ENCODE data around the gene FOXK1.

Gene FOXK1

GRCh38 chr7:4702961-4703512 is 20.9 kb downstream of the FOXK1 start:
- Histone ChIP-seq H3K4me3 (ENCODE audit: severe bottlenecking) (no peak overlapping the region), H3K27ac (ENCODE audit: poor library complexity, severe bottlenecking) (no peak overlapping the region), H3K36me3 (ENCODE audit: low read depth) (0 out of 2 replicates have a peak, but pooled peaks cover 4% of the 10 kb centered on the region), H3K4me1 (ENCODE audit: insufficient read depth, poor library complexity, severe bottlenecking) (no peaks in the 10 kb centered on the region), H3K27me3 (ENCODE audit: insufficient read depth, poor library complexity, severe bottlenecking) (no peaks in the 10 kb centered on the region), H3K9me3 (ENCODE audit: severe bottlenecking) (no peaks in the 10 kb centered on the region)
- ATAC-seq (ENCODE audit: low read depth) (no peak), DNase-seq (ENCODE audit: low spot score) (no peak)
- TF ChIP-seq CTCF (IDR thresholded peaks at IDR 0.05; ENCODE audit: poor library complexity, severe bottlenecking): no peak

GRCh38 chr7:4703532-4703931 is 21.4 kb downstream of the FOXK1 start:
- H3K4me1 ChIP-seq (ENCODE audit: insufficient read depth, poor library complexity, severe bottlenecking): no peaks in the 10 kb centered on the region
- 0 out of 2 replicates have a peak, but pooled peaks cover 4% of the 10 kb centered on the region for H3K36me3 ChIP-seq (ENCODE audit: low read depth)
- no peak overlapping the region for H3K4me3 ChIP-seq (ENCODE audit: severe bottlenecking)
- TF ChIP-seq CTCF (IDR thresholded peaks at IDR 0.05; ENCODE audit: poor library complexity, severe bottlenecking): no peak
- DNase-seq (ENCODE audit: low spot score) (no peak), ATAC-seq (ENCODE audit: low read depth) (no peak)
- no peak overlapping the region for H3K27ac ChIP-seq (ENCODE audit: poor library complexity, severe bottlenecking)
- no peaks in the 10 kb centered on the region for H3K9me3 ChIP-seq (ENCODE audit: severe bottlenecking)
- H3K27me3 ChIP-seq (ENCODE audit: insufficient read depth, poor library complexity, severe bottlenecking): no peaks in the 10 kb centered on the region

GRCh38 chr7:4706384-4707216 is 24.5 kb downstream of the FOXK1 start:
- Histone ChIP-seq H3K9me3 (ENCODE audit: severe bottlenecking) (no peaks in the 10 kb centered on the region), H3K27me3 (ENCODE audit: insufficient read depth, poor library complexity, severe bottlenecking) (no peaks in the 10 kb centered on the region), H3K4me1 (ENCODE audit: insufficient read depth, poor library complexity, severe bottlenecking) (no peaks in the 10 kb centered on the region), H3K27ac (ENCODE audit: poor library complexity, severe bottlenecking) (no peak overlapping the region), H3K4me3 (ENCODE audit: severe bottlenecking) (no peak overlapping the region), H3K36me3 (ENCODE audit: low read depth) (0 out of 2 replicates have a peak, but pooled peaks cover 3% of the 10 kb centered on the region)
- no peak for TF ChIP-seq CTCF (IDR thresholded peaks at IDR 0.05; ENCODE audit: poor library complexity, severe bottlenecking)
- no peak for ATAC-seq (ENCODE audit: low read depth)
- DNase-seq (ENCODE audit: low spot score): no peak

GRCh38 chr7:4707217-4707741 is 25.2 kb downstream of the FOXK1 start:
- Histone ChIP-seq H3K27ac (ENCODE audit: poor library complexity, severe bottlenecking) (no peak overlapping the region), H3K4me3 (ENCODE audit: severe bottlenecking) (no peak overlapping the region), H3K9me3 (ENCODE audit: severe bottlenecking) (no peaks in the 10 kb centered on the region), H3K27me3 (ENCODE audit: insufficient read depth, poor library complexity, severe bottlenecking) (no peaks in the 10 kb centered on the region), H3K36me3 (ENCODE audit: low read depth) (peaks cover 3% of the 10 kb centered on the region; the same call in 1 of the 2 replicates), H3K4me1 (ENCODE audit: insufficient read depth, poor library complexity, severe bottlenecking) (no peaks in the 10 kb centered on the region)
- ATAC-seq (ENCODE audit: low read depth) (no peak), DNase-seq (ENCODE audit: low spot score) (no peak)
- no peak for TF ChIP-seq CTCF (IDR thresholded peaks at IDR 0.05; ENCODE audit: poor library complexity, severe bottlenecking)
